ENCODE results near the gene TMIGD3.

GRCh38 chr1:111486431-111486830, 17.0 kb downstream of the TMIGD3 start:
- TF ChIP-seq RAD21 (IDR thresholded peaks at IDR 0.05; ENCODE audit: low read length) (no peak), CTCF (conservative IDR thresholded peaks at IDR 0.05; ENCODE audit: low read depth, low read length) (no peak), POLR2A (IDR thresholded peaks at IDR 0.05; ENCODE audit: low read depth, low read length) (no peak), MAZ (IDR thresholded peaks at IDR 0.05; ENCODE audit: borderline replicate concordance, low read depth, low read length) (no peak), CEBPB (IDR thresholded peaks at IDR 0.05; ENCODE audit: low read depth, low read length) (no peak), MAFK (IDR thresholded peaks at IDR 0.05; ENCODE audit: low read depth, low read length) (no peak)
